ENCODE results near the gene USH1C.

GRCh38 chr11:17519061-17519885, 24.9 kb downstream of the USH1C start:
- TF ChIP-seq GATA2 (IDR thresholded peaks at IDR 0.05; ENCODE audit: low read depth, low read length), result no peak
- no peak for TF ChIP-seq GATA3 (IDR thresholded peaks at IDR 0.05; ENCODE audit: low read depth, low read length)
